Activated T-cell treated with anti-CD3 and anti-CD28 coated beads, Interleukin-2, amount 50 U/mL, for 72 hours (primary cell): ENCODE data around the gene DYNC1I1. TPM values are rescaled to one million over a fixed set of nuclear protein-coding genes. Genes with fewer than 3 reads are reported as not detected.

Source experiments
- ATAC-seq, 2 donors: fragments of 150-1000 bp; cut with Tn5 transposase; replicated peaks in 1 of 2; 2 replicates each; pipeline ENCODE4 v1.10.0; 2021; ENCODE audit warnings: moderate library complexity in 2 of 2, mild to moderate bottlenecking in 1 of 2
- DNase-seq, 2 donors: peaks; one replicate each; pipeline ENCODE4 v3.0.0; 2021 to 2022; ENCODE audit warnings: mixed read lengths in 1 of 2
- H3K27ac Mint-ChIP-seq: one replicate; pipeline ENCODE4 v1.8.0; 2022; ENCODE audit warnings: mild to moderate bottlenecking, moderate library complexity, mixed read lengths
- H3K27me3 Mint-ChIP-seq: one replicate; pipeline ENCODE4 v1.8.0; 2022; ENCODE audit warnings: low read depth, mixed read lengths
- H3K36me3 Mint-ChIP-seq, 2 donors: one replicate each; pipeline ENCODE4 v1.8.0; 2022; ENCODE audit warnings: mixed read lengths in 2 of 2, mild to moderate bottlenecking in 1 of 2; ENCODE audit not compliant: insufficient read depth in 2 of 2
- H3K4me1 Mint-ChIP-seq: one replicate; pipeline ENCODE4 v1.8.0; 2022; ENCODE audit warnings: low read depth, mixed read lengths
- H3K4me3 Mint-ChIP-seq, 2 donors: one replicate each; pipeline ENCODE4 v1.8.0; 2022; ENCODE audit warnings: mild to moderate bottlenecking in 2 of 2, mixed read lengths in 2 of 2, moderate library complexity in 2 of 2
- H3K9me3 Mint-ChIP-seq, 2 donors: one replicate each; pipeline ENCODE4 v1.8.0; 2022; ENCODE audit warnings: mixed read lengths in 2 of 2
- total RNA-seq, 2 donors: library from RNA; stranded (reverse); gene quantifications; one replicate each; pipeline ENCODE4 v1.2.3, GENCODE V29; 2022

Gene DYNC1I1
- total RNA-seq, 2 donors from 2014 or later, result not detected

- Mint-ChIP-seq H3K27me3 (no peaks in the 10 kb centered on the region), H3K4me3 (no peak overlapping the region)
- no peak for DNase-seq
These were observed 70.9 kb downstream of the DYNC1I1 start for GRCh38 chr7:95843286-95843685.

GRCh38 chr7:95845007-95845406 is 72.7 kb downstream of the DYNC1I1 start:
- H3K27ac Mint-ChIP-seq, result no peak overlapping the region
- H3K9me3 Mint-ChIP-seq, result peaks cover 0 to 2% of the 10 kb centered on the region in 2 donors
- no peak for ATAC-seq

More at GRCh38 chr7:95843286-95843685, 70.9 kb downstream of the DYNC1I1 start:
- H3K27ac Mint-ChIP-seq, result no peak overlapping the region
- H3K9me3 Mint-ChIP-seq, result peaks cover 0 to under 1% of the 10 kb centered on the region in 2 donors
- no peak for ATAC-seq
- no peaks in the 10 kb centered on the region for H3K36me3 Mint-ChIP-seq
- H3K4me1 Mint-ChIP-seq, result no peaks in the 10 kb centered on the region

GRCh38 chr7:95847061-95847460 is 74.7 kb downstream of the DYNC1I1 start:
- peaks cover 0 to 2% of the 10 kb centered on the region in 2 donors for H3K9me3 Mint-ChIP-seq

More at GRCh38 chr7:95845007-95845406, 72.7 kb downstream of the DYNC1I1 start:
- Mint-ChIP-seq H3K36me3 (no peaks in the 10 kb centered on the region), H3K4me3 (no peak overlapping the region), H3K27me3 (no peaks in the 10 kb centered on the region), H3K4me1 (no peaks in the 10 kb centered on the region)
- DNase-seq, result no peak

GRCh38 chr7:95859429-95859828 is 87.1 kb downstream of the DYNC1I1 start:
- Mint-ChIP-seq H3K27ac (no peak overlapping the region), H3K4me3 (no peak overlapping the region), H3K36me3 (peaks cover 0 to 2% of the 10 kb centered on the region in 2 donors), H3K4me1 (no peaks in the 10 kb centered on the region), H3K9me3 (peaks cover 0 to 9% of the 10 kb centered on the region in 2 donors), H3K27me3 (no peaks in the 10 kb centered on the region)
- ATAC-seq (no peak), DNase-seq (no peak)

More at GRCh38 chr7:95847061-95847460, 74.7 kb downstream of the DYNC1I1 start:
- Mint-ChIP-seq H3K4me1 (no peaks in the 10 kb centered on the region), H3K27ac (no peak overlapping the region), H3K4me3 (no peak overlapping the region), H3K36me3 (no peaks in the 10 kb centered on the region), H3K27me3 (no peaks in the 10 kb centered on the region)
- DNase-seq, result no peak
- ATAC-seq, result no peak

- Mint-ChIP-seq H3K27me3 (no peaks in the 10 kb centered on the region), H3K27ac (no peak overlapping the region), H3K36me3 (peaks cover 0 to 2% of the 10 kb centered on the region in 2 donors), H3K9me3 (peaks cover 0 to 9% of the 10 kb centered on the region in 2 donors), H3K4me3 (no peak overlapping the region), H3K4me1 (no peaks in the 10 kb centered on the region)
- ATAC-seq, result no peak
- DNase-seq, result no peak
These were observed 88.7 kb downstream of the DYNC1I1 start for GRCh38 chr7:95861041-95861440.

GRCh38 chr7:95863623-95864022 is 91.3 kb downstream of the DYNC1I1 start:
- peaks cover 0 to 7% of the 10 kb centered on the region in 2 donors for H3K9me3 Mint-ChIP-seq
- no peak for DNase-seq
- no peaks in the 10 kb centered on the region for H3K4me1 Mint-ChIP-seq
- no peak overlapping the region for H3K27ac Mint-ChIP-seq
- H3K27me3 Mint-ChIP-seq, result no peaks in the 10 kb centered on the region
- peaks cover 0 to 2% of the 10 kb centered on the region in 2 donors for H3K36me3 Mint-ChIP-seq
- no peak for ATAC-seq
- no peak overlapping the region for H3K4me3 Mint-ChIP-seq

- ATAC-seq (no peak), DNase-seq (no peak)
- no peak overlapping the region for H3K4me3 Mint-ChIP-seq
- H3K27ac Mint-ChIP-seq, result no peak overlapping the region
- no peaks in the 10 kb centered on the region for H3K9me3 Mint-ChIP-seq
- H3K36me3 Mint-ChIP-seq, result peaks cover 0 to 2% of the 10 kb centered on the region in 2 donors
- H3K27me3 Mint-ChIP-seq, result peaks cover 11% of the 10 kb centered on the region
- H3K4me1 Mint-ChIP-seq, result no peaks in the 10 kb centered on the region
These were observed 93.5 kb downstream of the DYNC1I1 start for GRCh38 chr7:95865716-95866371.

- Mint-ChIP-seq H3K36me3 (no peaks in the 10 kb centered on the region), H3K9me3 (no peaks in the 10 kb centered on the region), H3K4me3 (no peak overlapping the region), H3K4me1 (no peaks in the 10 kb centered on the region), H3K27ac (no peak overlapping the region), H3K27me3 (peaks cover 17% of the 10 kb centered on the region)
- ATAC-seq (peak in 1 of 2 donors; percentile 25), DNase-seq (no peak)
These were observed 95.0 kb downstream of the DYNC1I1 start for GRCh38 chr7:95867309-95867708.

GRCh38 chr7:95871075-95871848 is 98.9 kb downstream of the DYNC1I1 start:
- no peak overlapping the region for H3K27ac Mint-ChIP-seq
- H3K4me3 Mint-ChIP-seq, result no peak overlapping the region
- ATAC-seq (no peak), DNase-seq (peak; percentile 6 to 8)
- H3K27me3 Mint-ChIP-seq, result peaks cover 27% of the 10 kb centered on the region
- H3K36me3 Mint-ChIP-seq, result no peaks in the 10 kb centered on the region
- no peaks in the 10 kb centered on the region for H3K9me3 Mint-ChIP-seq
- no peaks in the 10 kb centered on the region for H3K4me1 Mint-ChIP-seq

- no peaks in the 10 kb centered on the region for H3K36me3 Mint-ChIP-seq
- no peaks in the 10 kb centered on the region for H3K9me3 Mint-ChIP-seq
- no peaks in the 10 kb centered on the region for H3K4me1 Mint-ChIP-seq
- no peak for ATAC-seq
- peaks cover 31% of the 10 kb centered on the region for H3K27me3 Mint-ChIP-seq
- DNase-seq, result no peak
- H3K27ac Mint-ChIP-seq, result no peak overlapping the region
- no peak overlapping the region for H3K4me3 Mint-ChIP-seq
These were observed 99.5 kb downstream of the DYNC1I1 start for GRCh38 chr7:95871896-95872295.

GRCh38 chr7:95874129-95874528 is 101.8 kb downstream of the DYNC1I1 start:
- DNase-seq, result no peak
- no peak for ATAC-seq
- H3K9me3 Mint-ChIP-seq, result peaks cover 0 to 2% of the 10 kb centered on the region in 2 donors
- no peaks in the 10 kb centered on the region for H3K36me3 Mint-ChIP-seq
- H3K4me3 Mint-ChIP-seq, result no peak overlapping the region
- H3K27me3 Mint-ChIP-seq, result peaks cover 31% of the 10 kb centered on the region
- H3K27ac Mint-ChIP-seq, result no peak overlapping the region
- no peaks in the 10 kb centered on the region for H3K4me1 Mint-ChIP-seq

GRCh38 chr7:95874541-95875265 is 102.3 kb downstream of the DYNC1I1 start:
- H3K9me3 Mint-ChIP-seq, result peaks cover 0 to 2% of the 10 kb centered on the region in 2 donors
- H3K27me3 Mint-ChIP-seq, result peaks cover 31% of the 10 kb centered on the region
- ATAC-seq, result no peak
- H3K4me3 Mint-ChIP-seq, result no peak overlapping the region
- no peak overlapping the region for H3K27ac Mint-ChIP-seq
- H3K36me3 Mint-ChIP-seq, result no peaks in the 10 kb centered on the region
- no peak for DNase-seq
- no peaks in the 10 kb centered on the region for H3K4me1 Mint-ChIP-seq

GRCh38 chr7:95875519-95875918 is 103.2 kb downstream of the DYNC1I1 start:
- no peak for ATAC-seq
- Mint-ChIP-seq H3K4me1 (no peaks in the 10 kb centered on the region), H3K4me3 (no peak overlapping the region)

More at GRCh38 chr7:95875519-95875918, 103.2 kb downstream of the DYNC1I1 start:
- H3K36me3 Mint-ChIP-seq, result no peaks in the 10 kb centered on the region
- peaks cover 0 to 2% of the 10 kb centered on the region in 2 donors for H3K9me3 Mint-ChIP-seq
- H3K27ac Mint-ChIP-seq, result no peak overlapping the region
- H3K27me3 Mint-ChIP-seq, result peaks cover 24% of the 10 kb centered on the region
- no peak for DNase-seq
